NCI-H2227 (cell line): ENCODE results near the gene GPD2.
A peak's percentile ranks its signal among the peaks of the same experiment; 100 is the strongest.
"Not testable (repeated sequence)": the region's sequence is repeated elsewhere in the genome, so short reads cannot be mapped to it uniquely, and the experiment has no call there.

Source experiments
- DNase-seq: peaks from one replicate; lab custom pipeline; 2025; ENCODE audit not compliant: unreplicated experiment; lab: John Stamatoyannopoulos, UW

The GPD2 gene

DNA sequence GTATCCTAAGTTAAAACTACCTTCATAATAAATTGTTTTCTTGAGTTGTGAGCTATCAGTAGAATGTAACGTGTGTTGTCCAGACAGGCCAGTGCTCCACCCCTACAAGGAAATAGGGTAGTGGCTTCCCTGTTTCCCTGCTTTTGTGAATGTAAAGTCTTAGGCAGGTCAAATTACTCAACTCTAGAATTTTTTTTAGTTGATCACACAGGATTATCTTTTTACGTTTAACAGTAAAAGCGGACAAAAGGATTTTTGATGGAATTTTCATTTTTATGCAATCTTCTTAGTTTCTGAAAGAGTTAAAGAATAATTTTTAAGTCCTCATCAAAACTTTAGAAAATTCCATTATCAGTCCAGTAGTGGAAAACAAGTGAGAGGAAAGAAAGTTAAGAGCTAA is 38.2 kb downstream of the GPD2 start:
- no peak for DNase-seq

DNA sequence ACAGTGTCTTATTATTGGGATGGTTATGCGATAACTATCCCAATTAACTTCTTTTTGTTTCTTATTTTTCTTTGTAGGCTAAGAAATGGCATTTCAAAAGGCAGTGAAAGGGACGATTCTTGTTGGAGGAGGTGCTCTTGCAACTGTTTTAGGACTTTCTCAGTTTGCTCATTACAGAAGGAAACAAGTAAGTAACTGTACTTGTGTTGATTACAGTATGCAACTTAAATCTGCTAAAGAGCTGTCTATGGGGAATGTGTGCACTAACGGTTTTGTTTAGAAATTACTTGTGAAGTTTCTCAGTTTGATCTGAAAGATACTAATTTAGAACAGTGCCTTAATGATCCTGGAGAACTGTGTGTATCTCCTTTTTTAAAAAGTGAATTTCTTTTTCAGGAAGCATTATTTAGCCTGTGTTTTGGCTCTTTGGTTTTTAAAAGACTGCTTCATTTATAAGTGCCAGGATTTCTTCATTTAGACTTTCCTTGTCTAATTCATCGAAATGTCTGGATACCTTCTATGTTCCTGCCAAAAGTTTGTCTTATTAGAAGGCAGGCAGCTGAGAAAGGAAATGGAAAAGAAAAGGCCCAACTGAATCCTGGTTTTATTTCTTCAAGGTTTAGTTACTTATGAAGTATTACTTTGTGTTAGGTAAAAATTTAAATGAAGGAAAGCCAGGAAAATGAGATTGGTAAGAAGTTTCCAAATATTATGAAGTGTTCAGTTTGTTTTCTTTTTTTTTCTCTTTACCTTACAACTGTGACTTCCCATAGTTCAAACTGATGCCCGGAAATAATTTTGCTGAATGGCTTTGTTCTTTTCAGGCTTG is 40.1 kb downstream of the GPD2 start:
- no peak for DNase-seq

DNA sequence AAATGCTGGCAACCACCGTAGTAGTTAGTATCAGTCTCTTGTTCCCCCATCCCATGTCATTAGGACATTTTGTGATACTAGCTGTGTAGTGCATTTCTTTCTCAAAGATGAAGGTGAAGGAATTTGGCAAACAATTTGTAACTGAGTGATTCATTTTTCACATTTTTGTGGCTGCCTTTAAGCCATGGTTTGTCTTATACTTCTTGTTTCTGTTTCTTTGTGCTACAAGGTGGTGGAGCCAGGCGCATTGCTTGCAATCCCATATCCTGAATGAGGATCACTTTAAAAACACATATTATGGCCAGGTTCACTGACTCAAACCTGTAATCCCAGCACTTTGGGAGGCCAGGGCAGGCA is 40.6 kb downstream of the GPD2 start:
- DNase-seq: no peak

DNA sequence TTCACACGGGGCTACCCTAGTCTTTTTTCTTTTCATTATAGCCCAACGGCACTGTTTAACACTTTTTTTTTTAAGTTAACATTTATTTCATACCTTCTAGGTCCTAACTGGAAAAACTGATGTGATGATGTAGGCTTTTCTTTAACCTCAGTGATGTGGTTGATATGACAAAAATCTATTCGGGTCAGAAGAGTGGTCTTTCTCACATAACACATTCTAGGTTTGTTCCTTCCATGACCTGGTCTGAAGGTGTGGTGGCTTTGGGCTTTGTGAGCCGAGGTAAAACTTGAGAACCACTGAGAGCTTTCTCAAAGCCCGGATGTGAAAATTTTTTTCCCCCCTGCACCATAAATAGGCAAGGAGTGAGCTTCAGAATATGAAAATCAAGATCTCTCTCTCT is 44.2 kb downstream of the GPD2 start:
- DNase-seq: no peak

DNA sequence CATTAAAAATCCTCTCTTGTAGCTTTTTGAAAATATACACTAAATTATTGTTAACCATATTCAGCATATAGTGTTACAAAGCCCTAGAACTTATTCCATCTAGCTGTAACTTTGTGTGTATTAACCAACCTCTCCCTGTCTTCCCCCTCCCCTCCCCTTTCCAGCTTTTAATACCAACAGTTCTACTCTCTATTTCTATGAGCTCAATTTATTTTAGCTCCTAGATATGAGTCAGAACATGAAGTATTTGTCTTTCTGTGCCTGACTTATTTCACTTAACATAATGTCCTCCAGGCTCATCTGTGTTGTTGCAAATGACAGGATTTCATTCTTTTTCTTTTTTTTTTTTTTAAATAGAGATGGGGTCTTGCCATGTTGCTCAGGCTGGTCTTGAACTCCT is 45.1 kb downstream of the GPD2 start:
- DNase-seq: no peak

DNA sequence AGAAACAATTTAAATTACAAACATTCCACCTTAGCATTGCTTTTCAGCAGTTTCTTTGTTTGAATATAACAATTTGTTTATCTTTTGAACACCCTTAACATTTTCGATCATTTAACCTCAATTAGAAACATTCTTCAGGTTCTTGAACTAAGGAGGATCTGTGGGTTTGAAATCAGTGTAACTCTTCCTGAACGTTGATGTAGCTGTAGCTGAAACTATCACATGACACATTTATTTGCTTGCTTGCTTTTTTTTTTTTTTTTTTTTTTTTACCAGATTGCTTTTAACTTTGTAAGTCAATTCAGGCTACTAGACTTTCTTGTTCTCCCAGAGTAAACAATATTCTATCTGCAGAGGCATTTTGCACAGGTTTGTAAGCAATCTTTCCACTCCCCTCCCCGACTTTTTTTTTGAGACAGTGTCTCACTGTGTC is 47.6 kb downstream of the GPD2 start:
- DNase-seq: no peak

DNA sequence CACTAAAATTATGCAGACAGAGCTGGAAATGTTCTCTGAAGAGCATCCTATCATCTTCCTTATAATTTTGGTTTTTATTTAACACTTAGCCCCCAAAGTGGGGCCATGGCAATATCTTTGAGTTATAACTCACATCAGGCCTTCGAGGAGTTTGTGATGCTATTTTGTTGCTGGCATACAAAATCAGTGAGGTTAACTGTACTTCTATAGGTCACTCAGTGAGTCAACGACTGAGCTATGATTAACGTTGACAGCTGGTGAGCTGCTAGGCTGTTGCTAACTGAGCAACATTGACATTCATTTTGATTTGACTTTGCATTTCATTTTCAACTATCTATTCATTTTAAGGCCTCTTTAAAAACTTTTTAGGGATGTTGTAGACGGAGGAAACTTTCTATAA is 50.0 kb downstream of the GPD2 start:
- DNase-seq: no peak

DNA sequence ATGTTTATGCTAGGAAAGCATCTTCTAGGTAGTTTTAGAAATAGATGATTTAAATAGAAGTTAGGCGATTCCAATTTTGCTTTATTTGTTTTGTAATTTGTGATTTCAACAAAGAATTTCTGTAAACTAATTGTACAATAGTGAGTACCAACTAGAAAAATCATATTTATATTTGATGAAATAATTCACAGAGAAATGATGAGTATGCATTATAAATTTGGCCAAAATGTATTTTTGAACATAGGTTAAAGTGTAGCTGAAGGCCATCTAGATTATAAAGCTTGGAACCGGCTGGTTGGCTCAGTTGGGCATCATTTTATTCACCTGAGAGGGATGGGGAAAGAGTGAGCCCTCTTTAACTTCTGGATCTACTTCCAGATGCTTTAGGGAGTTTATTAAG is 50.4 kb downstream of the GPD2 start:
- DNase-seq: no peak

DNA sequence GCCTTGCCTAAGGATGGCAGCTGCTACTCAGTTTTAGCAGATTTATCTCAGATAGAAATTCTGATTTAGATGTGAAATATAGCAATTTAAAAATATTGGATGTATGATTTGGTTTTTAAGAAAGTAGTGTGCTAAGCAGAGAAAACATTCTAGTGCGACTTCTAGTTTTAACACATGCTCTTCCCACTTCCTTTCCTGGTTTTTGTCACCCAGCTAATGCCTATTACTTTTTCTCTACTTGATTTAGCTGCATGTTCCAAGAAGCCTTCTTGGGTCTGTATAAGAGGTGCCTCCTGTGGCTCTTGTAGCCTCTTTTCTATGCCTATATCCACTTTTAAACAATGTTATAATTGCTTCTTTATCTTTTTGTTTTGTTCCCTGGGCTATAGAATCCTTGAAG is 53.0 kb downstream of the GPD2 start:
- no peak for DNase-seq

DNA sequence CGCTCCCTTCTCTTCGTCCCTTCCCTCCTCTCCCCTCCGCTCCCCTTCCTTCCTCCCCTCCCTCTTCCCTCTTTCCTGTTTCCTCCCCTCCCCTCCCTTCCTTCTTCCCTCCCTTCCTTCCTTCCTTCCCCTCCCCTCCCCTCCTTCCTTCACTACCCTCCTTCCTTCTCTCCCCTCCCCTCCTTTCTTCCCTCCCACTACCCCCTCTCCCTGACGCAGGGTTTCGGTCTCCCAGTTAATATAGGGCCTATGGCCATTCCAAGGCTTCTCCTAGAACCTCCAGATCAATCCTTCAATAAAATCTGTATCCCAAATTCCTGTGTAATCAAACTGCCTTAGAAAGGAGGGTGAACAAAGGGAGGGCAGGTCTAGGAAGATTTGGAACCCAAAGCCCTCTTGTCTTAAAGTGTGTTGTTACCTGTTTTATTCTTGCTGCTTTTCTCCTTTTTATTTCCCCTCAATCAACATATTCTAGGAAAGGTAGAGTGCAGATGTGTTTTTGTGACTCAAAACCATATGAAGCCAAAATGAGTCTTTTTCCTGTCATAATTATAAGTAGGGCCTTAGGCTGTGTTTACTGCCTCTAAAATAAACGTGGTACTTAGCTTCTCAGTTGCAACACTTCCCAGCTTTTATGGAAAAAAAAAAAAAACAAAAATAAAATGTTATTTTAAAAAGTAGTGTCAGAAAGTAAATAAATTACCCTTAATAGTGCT is 53.7 kb downstream of the GPD2 start:
- no peak for DNase-seq

DNA sequence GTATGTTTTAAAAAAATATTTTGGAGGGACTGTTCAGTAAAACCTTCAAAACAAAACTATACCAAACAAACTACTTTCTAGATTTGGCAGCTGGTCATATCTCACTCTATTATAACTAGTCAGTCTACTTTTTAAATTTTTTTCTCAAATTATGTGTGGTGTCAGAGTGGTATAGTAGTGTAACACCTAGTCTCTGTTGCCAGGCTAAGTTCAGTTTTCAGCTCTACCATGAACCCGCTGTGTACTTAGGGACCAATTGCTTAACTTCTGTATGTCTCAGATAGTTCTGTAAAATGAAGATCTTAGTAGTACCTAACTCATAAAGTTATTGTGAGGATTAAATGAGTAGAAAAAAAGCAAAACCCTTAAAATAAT is 54.3 kb downstream of the GPD2 start:
- DNase-seq: no peak

DNA sequence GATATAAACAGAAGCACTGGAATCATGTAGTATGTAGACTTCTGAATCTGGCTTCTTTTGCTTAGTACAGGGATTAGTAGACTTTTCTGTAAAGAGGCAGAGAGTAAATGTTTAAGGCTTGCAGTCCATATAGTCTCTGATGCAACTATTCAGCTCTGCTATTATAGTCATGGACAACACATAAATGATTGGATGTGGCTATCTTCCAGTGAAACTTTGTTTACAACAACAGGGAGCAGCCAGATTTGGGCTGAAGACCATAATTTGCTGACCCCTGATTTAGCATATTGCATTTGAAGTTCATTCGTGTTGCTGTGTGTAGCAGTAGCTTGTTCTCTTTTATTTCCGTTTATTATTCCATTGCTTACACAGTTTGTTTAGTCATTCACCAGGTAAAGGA is 55.0 kb downstream of the GPD2 start:
- no peak for DNase-seq

DNA sequence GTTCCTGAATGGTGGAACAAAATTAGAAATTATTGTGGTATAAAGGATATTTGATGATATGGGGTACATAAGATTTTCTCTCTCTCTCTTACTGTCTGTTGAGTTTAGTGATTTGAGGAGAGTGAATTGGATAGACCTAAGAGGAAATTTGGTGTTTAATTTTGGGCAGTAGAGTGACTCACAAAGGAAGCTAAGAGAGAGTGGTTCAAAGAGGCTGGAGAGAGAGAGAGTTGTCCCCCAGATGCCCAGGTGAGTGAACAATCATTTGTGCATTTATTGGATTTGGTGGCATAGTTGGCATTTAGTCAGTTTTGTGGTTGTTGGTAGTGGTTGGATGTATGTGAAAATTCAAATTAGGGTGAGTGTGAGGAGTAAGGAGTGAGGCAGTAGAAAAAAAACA is 56.8 kb downstream of the GPD2 start:
- DNase-seq: no peak

DNA sequence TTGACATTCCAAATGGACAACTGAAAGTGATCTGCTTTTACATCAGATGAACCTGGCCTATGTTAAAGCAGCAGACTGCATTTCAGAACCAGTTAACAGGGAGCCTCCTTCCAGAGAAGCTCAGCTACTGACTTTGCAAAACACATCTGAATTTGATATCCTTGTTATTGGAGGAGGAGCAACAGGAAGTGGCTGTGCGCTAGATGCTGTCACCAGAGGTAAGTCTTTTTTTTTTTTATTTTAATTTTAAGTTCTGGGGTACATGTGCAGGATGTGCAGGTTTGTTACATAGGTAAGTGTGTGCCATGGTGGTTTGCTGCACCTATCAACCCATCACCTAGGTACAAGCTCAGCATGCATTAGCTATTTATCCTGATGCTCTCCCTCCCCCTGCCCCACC is 59.8 kb downstream of the GPD2 start:
- not testable (repeated sequence) for DNase-seq

DNA sequence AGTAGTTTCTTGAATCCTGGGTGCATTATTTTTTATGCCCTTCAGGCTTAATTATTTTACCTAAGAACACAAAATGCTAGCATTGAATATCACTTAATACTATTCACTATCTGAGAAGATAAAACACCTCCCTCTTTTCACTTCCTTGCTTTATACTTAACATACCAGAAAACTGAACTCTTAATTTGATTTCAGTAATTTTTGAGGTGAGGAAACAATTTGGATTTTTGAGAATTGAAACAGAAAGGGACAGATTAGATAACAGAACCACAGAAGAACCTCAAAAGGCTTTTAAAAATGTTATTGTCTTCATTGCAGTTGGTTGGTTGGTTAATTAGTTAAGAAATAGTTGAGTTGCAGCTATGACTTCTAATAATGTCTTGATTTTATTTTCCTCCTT is 69.5 kb downstream of the GPD2 start:
- no peak for DNase-seq

DNA sequence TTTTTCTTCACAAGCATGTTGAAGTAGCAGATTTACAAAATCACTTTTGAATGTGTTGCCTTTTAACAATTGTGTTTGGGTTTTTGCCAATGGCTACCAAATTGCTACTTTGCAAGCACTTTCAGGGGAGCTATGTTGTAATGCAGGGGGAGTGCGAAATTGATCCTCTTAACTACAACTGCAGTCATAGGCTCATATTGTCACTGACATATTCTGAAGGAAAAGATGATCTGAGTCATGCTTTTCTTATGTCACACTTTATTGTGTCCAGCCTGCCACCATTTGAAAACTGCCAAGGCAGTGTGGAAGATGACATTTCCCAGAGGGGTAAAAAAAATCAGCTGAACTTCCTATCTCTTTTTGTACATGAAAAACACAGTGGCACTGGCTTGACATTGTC is 74.9 kb downstream of the GPD2 start:
- peak; percentile 72 for DNase-seq

DNA sequence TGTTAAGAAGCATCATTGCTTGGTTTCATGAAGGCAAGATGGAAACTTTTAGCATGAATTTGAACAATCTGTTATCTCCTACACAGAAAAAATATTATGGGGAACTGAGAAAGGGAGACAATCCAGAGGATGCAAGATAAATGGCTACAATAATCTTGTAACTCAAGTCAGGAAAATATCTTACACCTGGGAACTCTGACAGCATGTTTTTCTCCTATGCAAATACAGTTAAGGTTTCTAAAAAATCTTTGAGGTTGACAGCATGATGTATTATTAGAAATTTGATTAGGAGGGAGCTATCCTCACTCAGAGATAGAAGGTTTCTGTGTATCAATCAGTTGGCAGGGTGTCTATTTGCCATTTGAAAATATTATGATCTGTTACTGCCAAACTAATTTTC is 75.6 kb downstream of the GPD2 start:
- no peak for DNase-seq

DNA sequence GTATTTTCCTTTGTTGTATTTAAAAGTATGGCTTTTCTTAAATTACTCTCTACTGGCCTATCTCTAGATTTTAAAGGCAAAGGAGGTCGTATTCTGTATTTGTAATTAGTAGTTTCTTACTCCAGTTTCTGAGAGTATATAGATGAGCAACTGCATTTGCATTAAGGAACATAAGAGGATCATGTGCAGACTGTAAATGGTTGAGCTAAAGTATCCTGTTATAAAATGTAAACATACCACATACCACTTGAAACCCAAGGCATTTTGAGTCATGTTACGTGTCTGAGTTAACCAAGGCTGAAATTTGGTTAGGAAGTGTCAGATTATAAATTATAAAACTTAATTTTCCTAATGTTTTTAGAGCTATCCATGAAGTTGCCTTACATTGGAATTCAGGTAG is 76.3 kb downstream of the GPD2 start:
- no peak for DNase-seq

DNA sequence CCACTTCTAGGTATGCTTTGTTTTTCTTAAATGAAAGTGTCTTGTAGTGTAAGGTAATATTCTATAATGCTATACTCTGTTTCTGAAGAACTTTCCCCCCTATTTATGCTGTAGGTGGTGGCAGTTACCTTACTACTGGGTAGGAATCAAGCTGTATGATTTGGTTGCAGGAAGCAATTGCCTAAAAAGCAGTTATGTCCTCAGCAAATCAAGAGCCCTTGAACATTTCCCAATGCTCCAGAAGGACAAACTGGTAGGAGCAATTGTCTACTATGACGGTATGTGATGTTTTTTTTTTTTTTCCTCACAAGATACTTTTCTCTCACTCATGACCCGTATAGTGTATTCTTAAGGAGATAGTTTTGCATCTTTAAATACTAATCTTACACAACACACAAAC is 77.0 kb downstream of the GPD2 start:
- no peak for DNase-seq

DNA sequence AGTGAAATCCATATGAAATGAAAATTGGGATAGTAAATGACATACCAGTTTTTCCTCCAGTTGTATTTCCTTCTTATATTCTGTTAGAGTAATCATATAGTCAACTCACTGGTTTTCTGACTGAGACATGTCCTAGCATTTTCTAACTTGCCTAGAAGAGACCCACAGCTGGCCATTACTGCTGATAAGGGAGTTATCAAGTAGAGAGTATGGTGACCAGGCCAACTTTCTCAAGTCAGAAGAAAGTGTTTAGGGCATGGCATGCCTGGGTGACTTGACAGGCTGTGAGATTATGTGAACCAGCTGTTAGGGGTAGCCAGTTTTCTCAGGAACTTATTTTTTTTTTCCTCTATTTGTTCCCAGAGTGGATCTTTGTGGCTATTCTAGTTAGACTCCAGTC is 81.2 kb downstream of the GPD2 start:
- no peak for DNase-seq

DNA sequence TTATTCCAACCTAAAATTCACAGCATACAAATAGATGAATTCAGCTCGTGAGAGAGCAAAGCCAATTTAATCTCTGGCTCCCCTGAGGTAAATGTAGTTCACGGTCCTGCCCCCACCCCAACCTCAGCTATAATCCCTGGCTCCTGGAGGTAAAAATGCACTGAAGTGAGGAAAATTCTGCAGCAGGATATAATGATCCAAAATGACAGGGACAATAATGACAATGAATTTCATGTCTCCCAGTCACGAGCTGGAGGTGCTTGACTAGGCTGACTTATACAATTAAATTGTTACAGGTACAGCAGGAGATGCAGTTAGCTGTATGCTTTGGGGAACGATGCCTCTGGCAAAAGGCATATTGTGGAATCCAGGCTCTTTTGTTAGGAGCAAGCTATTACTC is 82.0 kb downstream of the GPD2 start:
- DNase-seq: peak; percentile 68

DNA sequence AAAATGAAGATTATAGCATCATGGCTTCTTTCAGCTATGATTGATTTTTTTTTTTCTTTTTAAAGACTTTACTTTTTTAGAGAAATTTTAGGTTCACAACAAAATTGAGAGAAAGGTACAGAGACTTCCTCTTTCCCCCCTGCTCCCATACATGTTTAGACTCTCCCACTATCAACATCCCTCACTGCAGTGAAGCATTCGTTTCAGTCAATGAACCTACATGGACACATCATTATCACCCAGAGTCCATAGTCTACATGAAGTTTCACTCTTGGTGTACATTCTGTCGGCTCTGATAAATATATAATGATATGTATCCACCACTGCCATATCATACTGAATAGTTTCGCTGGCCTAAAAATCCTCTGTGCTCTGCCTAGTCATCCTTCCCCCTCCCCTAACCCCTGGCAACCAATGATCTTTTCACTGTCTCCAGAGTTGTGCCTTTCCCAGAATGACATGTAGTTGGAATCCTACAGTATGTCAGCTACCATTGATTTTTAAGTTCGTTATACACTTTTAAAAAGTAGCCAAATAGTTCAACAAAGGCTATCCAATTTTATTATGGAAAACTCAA is 86.8 kb downstream of the GPD2 start:
- DNase-seq: no peak
